H9 (cell line): ENCODE data around the gene GFPT1. TPM values are rescaled to one million over a fixed set of nuclear protein-coding genes. Genes with fewer than 3 reads are reported as not detected.

Experiments
- DNase-seq: peaks from one replicate; pipeline ENCODE4 v3.0.0-alpha.2; 2017
- H2AFZ ChIP-seq: one replicate; pipeline ENCODE4 v1.6.1; 2013; ENCODE audit warnings: mild to moderate bottlenecking, low read length, control low read depth, moderate library complexity
- H2AK5ac ChIP-seq: 2 replicates; pipeline ENCODE4 v1.6.1; 2013; ENCODE audit warnings: low read length, control low read depth, mixed read lengths; ENCODE audit not compliant: insufficient read length
- H2BK120ac ChIP-seq: one replicate; pipeline ENCODE4 v1.6.1; 2013; ENCODE audit warnings: low read depth, mild to moderate bottlenecking, low read length, control low read depth, inconsistent platforms; ENCODE audit not compliant: poor library complexity, severe bottlenecking
- H2BK12ac ChIP-seq: 2 replicates; pipeline ENCODE4 v1.6.1; 2013; ENCODE audit warnings: low read length, control low read depth, mixed read lengths, low read depth; ENCODE audit not compliant: insufficient read length
- H2BK15ac ChIP-seq: 2 replicates; pipeline ENCODE4 v1.6.1; 2013; ENCODE audit warnings: low read depth, low read length, control low read depth
- H2BK20ac ChIP-seq: one replicate; pipeline ENCODE4 v1.6.1; 2013; ENCODE audit warnings: low read depth, mild to moderate bottlenecking, low read length, control low read depth, inconsistent platforms; ENCODE audit not compliant: poor library complexity, severe bottlenecking
- H2BK5ac ChIP-seq: 2 replicates; pipeline ENCODE4 v1.6.1; 2013; ENCODE audit warnings: low read length, control low read depth, mixed read lengths; ENCODE audit not compliant: insufficient read length
- H3K14ac ChIP-seq: 2 replicates; pipeline ENCODE4 v1.6.1; 2013; ENCODE audit warnings: low read length, control low read depth; ENCODE audit not compliant: insufficient read depth
- H3K18ac ChIP-seq: 2 replicates; pipeline ENCODE4 v1.6.1; 2013; ENCODE audit warnings: low read depth, mild to moderate bottlenecking, mixed read lengths, low read length, control low read depth; ENCODE audit not compliant: insufficient read length
- H3K23ac ChIP-seq: 2 replicates; pipeline ENCODE4 v1.6.1; 2013; ENCODE audit warnings: low read length, control low read depth, mixed read lengths, low read depth; ENCODE audit not compliant: insufficient read length
- H3K23me2 ChIP-seq: 2 replicates; pipeline ENCODE4 v1.6.1; 2013; ENCODE audit warnings: low read depth, mild to moderate bottlenecking, mixed read lengths, low read length, control low read depth; ENCODE audit not compliant: insufficient read length, poor library complexity, severe bottlenecking
- H3K27ac ChIP-seq: 2 replicates; pipeline ENCODE4 v1.5.1; 2013; ENCODE audit warnings: low read length, control low read depth, mixed read lengths, low read depth; ENCODE audit not compliant: insufficient read length
- H3K27me3 ChIP-seq: 2 replicates; pipeline ENCODE4 v1.6.1; 2013; ENCODE audit warnings: low read length, control low read depth, inconsistent platforms; ENCODE audit not compliant: insufficient read depth
- H3K4ac ChIP-seq: 2 replicates; pipeline ENCODE4 v1.6.1; 2013; ENCODE audit warnings: low read depth, mild to moderate bottlenecking, control low read depth, inconsistent platforms, low read length, moderate library complexity
- H3K4me1 ChIP-seq: 2 replicates; pipeline ENCODE4 v1.6.1; 2013; ENCODE audit warnings: low read length, control low read depth, inconsistent platforms; ENCODE audit not compliant: insufficient read depth
- H3K4me2 ChIP-seq: 2 replicates; pipeline ENCODE4 v1.6.1; 2013; ENCODE audit warnings: low read length, control low read depth, mixed read lengths; ENCODE audit not compliant: insufficient read length, insufficient read depth
- H3K56ac ChIP-seq: 2 replicates; pipeline ENCODE4 v1.6.1; 2013; ENCODE audit warnings: low read depth, mild to moderate bottlenecking, mixed read lengths, low read length, control low read depth; ENCODE audit not compliant: insufficient read length
- H3K79me1 ChIP-seq: 2 replicates; pipeline ENCODE4 v1.6.1; 2013; ENCODE audit warnings: low read depth, mild to moderate bottlenecking, moderate library complexity, low read length, control low read depth, inconsistent platforms; ENCODE audit not compliant: insufficient read depth, poor library complexity, severe bottlenecking
- H3K79me2 ChIP-seq: 2 replicates; pipeline ENCODE4 v1.6.1; 2013; ENCODE audit warnings: low read length, control low read depth, inconsistent platforms; ENCODE audit not compliant: insufficient read depth
- H3K9ac ChIP-seq: 2 replicates; pipeline ENCODE4 v1.6.1; 2013; ENCODE audit warnings: low read length, control low read depth, mixed read lengths; ENCODE audit not compliant: insufficient read length; ENCODE audit errors: extremely low read depth
- H3K9me3 ChIP-seq: one replicate; pipeline ENCODE4 v1.6.1; 2013; ENCODE audit warnings: low read depth, low read length, inconsistent platforms; ENCODE audit not compliant: control insufficient read depth
- H3T11ph ChIP-seq: one replicate; pipeline ENCODE4 v1.6.1; 2013; ENCODE audit warnings: mild to moderate bottlenecking, low read length, control low read depth, inconsistent platforms
- H4K20me1 ChIP-seq: one replicate; pipeline ENCODE4 v1.6.1; 2013; ENCODE audit not compliant: control insufficient read depth, insufficient read length, insufficient read depth
- H4K5ac ChIP-seq: 2 replicates; pipeline ENCODE4 v1.6.1; 2013; ENCODE audit warnings: low read depth, mild to moderate bottlenecking, mixed read lengths, low read length, control low read depth; ENCODE audit not compliant: insufficient read length
- H4K8ac ChIP-seq: replicated peaks from 2 replicates; pipeline ENCODE4 v1.6.1; 2013; ENCODE audit warnings: low read length, control low read depth, mixed read lengths, low read depth; ENCODE audit not compliant: insufficient read length
- H4K91ac ChIP-seq: 2 replicates; pipeline ENCODE4 v1.6.1; 2013; ENCODE audit warnings: low read depth, mild to moderate bottlenecking, moderate library complexity, mixed read lengths, low read length, control low read depth; ENCODE audit not compliant: insufficient read length
- H3K27ac Mint-ChIP-seq, 3 experiments: 2 replicates in 2 of 3; 3 replicates in 1 of 3; pipeline ENCODE4 v1.8.0; 2020 to 2021; ENCODE audit warnings: mixed read lengths in 3 of 3, mild to moderate bottlenecking in 1 of 3, moderate library complexity in 1 of 3
- H3K27me3 Mint-ChIP-seq: 2 replicates; pipeline ENCODE4 v1.8.0; 2021; ENCODE audit warnings: low read depth, mild to moderate bottlenecking, moderate library complexity, mixed read lengths
- H3K36me3 Mint-ChIP-seq, 3 experiments: 2 replicates in 2 of 3; 3 replicates in 1 of 3; pipeline ENCODE4 v1.8.0; 2020 to 2021; ENCODE audit warnings: low read depth in 3 of 3, mixed read lengths in 3 of 3; ENCODE audit not compliant: insufficient read depth in 1 of 3
- H3K4me1 Mint-ChIP-seq, 2 experiments: 2 replicates each; pipeline ENCODE4 v1.8.0; 2020; ENCODE audit warnings: mixed read lengths in 2 of 2
- H3K4me3 Mint-ChIP-seq, 2 experiments: 2 replicates in 1 of 2; 3 replicates in 1 of 2; pipeline ENCODE4 v1.8.0; 2020 to 2021; ENCODE audit warnings: mild to moderate bottlenecking in 2 of 2, mixed read lengths in 2 of 2, moderate library complexity in 1 of 2
- H3K9me3 Mint-ChIP-seq, 2 experiments: 2 replicates in 1 of 2; 3 replicates in 1 of 2; pipeline ENCODE4 v1.8.0; 2020; ENCODE audit warnings: mild to moderate bottlenecking in 2 of 2, mixed read lengths in 2 of 2, moderate library complexity in 1 of 2
- CTCF ChIP-seq: fragments of 200-600 bp; sonication (generic); conservative IDR thresholded peaks from 3 replicates; pipeline ENCODE4 v1.8.0; 2021; ENCODE audit warnings: antibody characterized with exemption, mild to moderate bottlenecking
- WGBS: extraction: QIAGEN DNeasy Blood & Tissue Kit; methylation state at CpG from one replicate; pipeline ENCODE4 v1.1.7; 2013; ENCODE audit warnings: missing lambda C conversion rate, low lambda C conversion rate, mixed read lengths; ENCODE audit not compliant: insufficient read length; ENCODE audit errors: extremely low coverage; 5-methylcytosine and 5-hydroxymethylcytosine counted together
- total RNA-seq: library from RNA; stranded (reverse); gene quantifications from 2 replicates; pipeline ENCODE4 v1.2.1, GENCODE V29; 2021

GFPT1 gene
- total RNA-seq, 1 experiment from 2014 or later, result 84.4 TPM

DNA sequence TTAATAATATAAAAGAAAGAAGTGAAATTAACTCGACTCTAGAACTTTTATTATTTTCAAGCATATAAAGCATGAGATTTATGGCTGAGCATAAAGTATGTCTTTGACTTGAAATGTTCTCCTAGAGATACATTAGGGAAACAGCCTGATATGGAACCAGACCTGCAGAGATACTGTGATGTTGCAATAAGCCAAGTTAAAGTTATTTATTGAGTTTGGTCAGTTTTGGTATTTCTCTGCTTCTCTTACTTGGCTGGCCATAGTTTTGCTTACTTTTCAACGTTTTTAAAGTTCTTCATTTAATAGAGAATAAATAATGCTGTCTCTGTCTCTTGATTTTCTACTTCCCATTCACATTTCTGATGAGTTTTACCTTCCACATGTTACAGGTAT lies 76.0 kb downstream of the GFPT1 start:
- Histone ChIP-seq H3K9ac (no peak overlapping the region), H3K27me3 (no peaks in the 10 kb centered on the region; the same call in 1 of the 2 replicates), H3K23me2 (peaks cover 11% of the 10 kb centered on the region), H3K4me2 (no peak overlapping the region), H3K27ac (no peak overlapping the region), H4K91ac (no peak overlapping the region), H3K9me3 (no peaks in the 10 kb centered on the region), H2BK15ac (no peak overlapping the region), H4K8ac (no peak overlapping the region), H3K14ac (no peak overlapping the region), H3K79me2 (no peaks in the 10 kb centered on the region), H3K4ac (no peak overlapping the region), H2BK20ac (no peak overlapping the region), H2BK120ac (no peak overlapping the region), H3K79me1 (no peaks in the 10 kb centered on the region), H3K4me1 (no peaks in the 10 kb centered on the region), H4K20me1 (no peaks in the 10 kb centered on the region), H2AK5ac (no peak overlapping the region), H2AFZ (no peak overlapping the region), H3K56ac (no peak overlapping the region), H4K5ac (no peak overlapping the region), H2BK12ac (no peak overlapping the region), H3K23ac (no peak overlapping the region), H3T11ph (no peak overlapping the region), H3K18ac (no peak overlapping the region), H2BK5ac (no peak overlapping the region)
- Mint-ChIP-seq H3K9me3 (peaks cover 3 to 12% of the 10 kb centered on the region in 2 experiments; a peak in 3 of 5 replicates), H3K27me3 (peaks cover 20% of the 10 kb centered on the region), H3K4me3 (no peak overlapping the region), H3K27ac (no peak overlapping the region), H3K36me3 (peaks cover 3 to 23% (median 8%) of the 10 kb centered on the region in 3 experiments), H3K4me1 (peaks cover 12 to 15% of the 10 kb centered on the region in 2 experiments)
- no peak for DNase-seq
- no peak for TF ChIP-seq CTCF
- WGBS, result no CpG with 5 or more reads among the region's 2 CpGs
